ENCODE results near the gene ANO2.

- TF ChIP-seq CTCF (IDR thresholded peaks at IDR 0.05; ENCODE audit: low read depth, low read length, poor library complexity, severe bottlenecking) (no peak), EZH2phosphoT487 (IDR thresholded peaks at IDR 0.05; ENCODE audit: borderline replicate concordance, low read length) (no peak)
Observed at GRCh38 chr12:5665615-5666014, 279.4 kb downstream of the ANO2 start.

Measured in DOHH2 (cell line).